C4-2B (cell line): ENCODE results near the gene TASP1.

Experiments used
- CTCF ChIP-seq: fragments of 450-650 bp; conservative IDR thresholded peaks from 2 replicates; pipeline ENCODE4 v1.5.1; 2017; ENCODE audit warnings: mild to moderate bottlenecking
- ZFX ChIP-seq: fragments of 450-650 bp; IDR thresholded peaks from 2 replicates; pipeline ENCODE4 v1.6.1; 2017

- TF ChIP-seq CTCF (no peak), ZFX (no peak)
Observed at GRCh38 chr20:13580707-13581106, 58.0 kb downstream of the TASP1 start.
